ENCODE measurements around the gene TMOD1.
"Not testable (repeated sequence)": the region's sequence is repeated elsewhere in the genome, so short reads cannot be mapped to it uniquely, and the experiment has no call there.

TMOD1 gene

DNA sequence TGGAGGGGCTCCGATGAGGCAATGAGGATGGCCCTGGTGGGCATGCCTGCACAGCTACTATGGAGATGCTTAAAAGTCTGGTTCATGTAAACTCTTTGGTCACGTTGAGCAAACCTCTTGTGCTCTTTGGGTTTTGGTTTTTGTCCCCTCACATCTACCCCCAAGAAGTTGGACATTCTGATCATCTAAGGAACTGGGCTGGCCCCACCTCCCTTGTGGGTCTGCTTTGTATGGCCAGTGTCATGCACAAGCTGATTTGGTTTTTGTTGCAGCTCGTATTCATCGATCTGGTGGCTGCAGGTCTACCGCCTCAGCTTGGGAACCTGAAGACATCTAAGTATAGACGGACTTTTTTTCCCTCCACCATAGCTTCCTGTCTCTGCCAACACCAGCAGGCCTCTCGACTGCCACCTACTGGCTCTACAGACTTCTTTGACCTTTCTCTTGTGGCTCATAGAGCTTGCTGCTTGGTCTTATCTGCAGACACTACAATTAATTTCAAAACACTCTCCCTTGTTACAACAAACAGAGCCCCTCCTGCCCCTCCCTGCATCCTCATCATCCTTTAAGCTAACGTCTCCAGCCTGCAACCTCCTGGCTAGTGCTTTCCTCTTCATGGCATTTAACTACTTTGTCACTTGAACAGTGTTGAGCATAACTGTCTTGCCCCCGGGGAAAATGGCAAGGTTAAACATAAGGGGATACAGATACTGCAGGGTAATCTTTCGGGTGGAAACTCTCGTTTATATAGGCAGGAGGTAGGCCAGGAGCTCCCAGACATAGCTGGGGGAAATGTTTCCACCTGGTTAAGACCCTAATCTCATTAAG lies 97.2 kb downstream of the TMOD1 start:
- peak; percentile 82 for DNase-seq (ENCODE audit: low read depth)

DNA sequence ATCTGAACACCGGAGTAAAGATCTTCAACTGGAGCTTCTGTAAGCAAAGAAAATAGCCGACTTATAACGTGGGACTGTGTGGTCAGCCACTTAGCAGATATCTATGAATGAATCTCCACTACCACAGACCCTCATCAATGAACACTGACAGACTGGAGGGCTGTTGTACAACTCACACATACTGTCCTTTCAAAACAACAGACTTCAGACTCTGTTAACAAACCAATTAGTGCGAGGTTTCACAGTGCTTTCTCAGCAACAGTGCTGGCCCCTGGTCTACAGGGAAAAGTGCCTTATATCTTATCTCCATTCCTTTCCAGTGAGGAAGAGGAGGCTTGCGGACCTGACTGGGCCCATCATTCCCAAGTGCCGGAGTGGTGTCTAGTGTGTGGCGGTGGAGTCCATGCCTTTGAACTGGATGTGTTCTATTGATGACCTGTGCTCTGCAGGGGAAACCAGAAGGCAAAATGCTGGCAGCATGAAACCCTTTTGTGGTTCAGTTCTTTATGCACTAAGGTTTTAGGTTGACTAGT lies 97.9 kb downstream of the TMOD1 start:
- no peak for DNase-seq (ENCODE audit: low read depth)

DNA sequence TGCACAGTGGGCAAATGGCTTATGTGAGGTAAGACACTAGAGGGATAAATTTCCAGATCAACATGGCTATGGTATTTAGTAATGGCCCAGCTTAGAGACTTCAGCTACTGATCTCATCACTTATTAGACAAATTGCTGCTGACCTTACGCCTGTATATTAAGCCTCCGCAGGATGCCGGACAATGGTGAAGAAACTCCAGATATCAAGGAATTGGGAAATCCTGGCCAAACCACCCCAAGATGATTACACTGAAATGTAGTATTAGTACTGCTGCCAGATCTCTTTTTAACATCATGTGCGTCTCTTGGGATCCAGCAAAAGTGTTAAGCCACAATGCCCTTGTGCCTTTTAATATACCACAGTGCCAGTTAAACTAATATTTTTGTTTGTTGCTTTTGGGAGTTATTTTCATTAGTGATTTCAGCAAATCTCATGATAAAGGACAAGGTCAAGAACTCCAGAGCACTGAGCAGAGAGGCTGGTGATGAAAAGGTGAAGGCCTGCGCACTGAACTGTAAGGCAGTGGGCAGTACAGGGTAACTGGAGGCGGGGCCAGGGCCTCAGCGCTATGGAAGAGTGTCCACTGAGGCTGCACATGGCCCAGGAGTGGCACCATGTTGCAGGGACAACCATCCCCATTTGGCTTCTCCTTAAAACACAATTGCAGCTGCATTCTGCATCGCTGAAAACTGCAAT lies 99.2 kb downstream of the TMOD1 start:
- peak; percentile 52 for DNase-seq (ENCODE audit: low read depth)

DNA sequence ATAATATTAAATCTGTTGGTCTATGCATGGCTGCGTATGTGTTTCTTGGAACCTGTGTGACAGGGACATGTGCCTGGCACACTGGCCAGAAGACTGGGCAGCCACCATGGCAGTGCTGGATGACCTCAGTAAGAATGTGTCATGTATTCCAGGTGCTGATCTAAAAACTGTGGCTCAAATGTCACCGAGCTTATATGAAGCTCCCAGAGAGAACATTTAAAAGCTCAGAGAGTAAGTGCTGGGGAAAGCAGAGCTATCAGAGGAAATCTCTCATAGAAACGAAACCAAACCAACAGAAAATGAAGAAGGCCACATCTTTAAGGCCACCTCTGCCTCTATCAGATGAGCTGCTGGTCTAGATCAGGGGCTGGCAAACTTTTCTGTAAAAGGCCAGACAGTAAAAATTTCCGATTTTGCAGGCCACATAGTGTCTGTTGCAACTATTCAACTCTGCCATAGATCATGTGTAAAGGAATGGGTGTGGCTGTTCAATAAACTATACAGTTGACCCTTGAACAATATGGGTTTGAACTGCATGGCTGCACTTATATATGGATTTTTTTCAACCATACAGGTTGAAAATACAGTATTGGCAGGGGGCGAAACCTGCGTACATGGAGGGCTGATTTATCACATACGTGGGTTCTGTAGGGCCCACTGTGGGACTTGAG lies 99.9 kb downstream of the TMOD1 start:
- DNase-seq (ENCODE audit: low read depth), result no peak

DNA sequence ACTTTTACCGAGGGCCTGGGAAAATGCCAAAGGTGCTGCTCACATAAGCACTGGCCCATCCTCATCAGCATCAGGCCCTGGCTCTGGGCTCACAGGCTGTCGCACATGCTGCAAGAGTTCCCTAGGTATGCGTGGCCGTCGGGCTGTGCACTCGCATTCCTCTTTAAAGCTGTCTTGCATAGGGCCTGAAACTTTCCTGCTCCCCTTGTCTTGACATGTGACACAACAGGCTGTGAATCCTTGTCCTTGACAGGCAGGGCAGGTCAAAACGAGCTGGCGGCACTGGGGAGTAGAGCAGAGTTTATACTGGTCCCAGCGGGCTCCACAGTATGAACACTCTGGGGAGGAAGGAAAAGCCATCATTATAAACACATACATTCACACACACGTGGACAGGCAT lies 101.0 kb downstream of the TMOD1 start:
- no peak for DNase-seq (ENCODE audit: low read depth)

DNA sequence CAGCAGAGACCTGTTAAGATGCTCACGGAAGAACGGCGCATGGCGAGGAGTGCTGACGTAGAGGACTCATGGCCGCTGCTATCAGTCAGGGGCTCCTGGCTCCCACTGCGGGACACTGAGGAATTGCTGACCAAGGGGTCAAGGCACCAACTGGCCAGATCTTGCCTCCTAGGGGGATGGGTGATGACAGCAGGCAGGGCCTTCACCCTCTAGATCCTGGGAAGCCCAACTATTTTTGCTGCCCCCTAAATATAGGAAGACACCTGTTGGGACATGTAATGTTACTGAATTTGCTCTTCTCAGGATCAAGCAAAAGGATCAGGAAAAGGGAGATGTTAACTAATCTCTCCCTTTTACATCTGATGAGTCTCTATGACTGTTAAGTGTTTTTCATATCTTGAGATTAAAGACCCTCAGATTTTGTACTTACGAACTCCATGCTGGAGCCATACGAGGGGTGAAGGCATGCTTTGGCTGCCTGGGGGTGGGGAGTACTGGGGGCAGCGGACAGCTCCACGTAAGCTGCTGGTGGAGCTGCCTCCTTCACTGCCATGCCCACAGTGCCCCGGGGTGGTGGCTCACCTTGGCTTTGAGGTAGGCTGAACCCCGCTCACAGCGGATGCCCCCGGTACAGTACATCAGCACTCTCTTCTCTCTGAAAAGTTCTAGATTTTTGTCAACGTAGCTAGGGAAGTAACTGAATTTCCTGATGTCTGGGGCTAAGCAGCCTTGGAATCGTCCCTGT lies 103.6 kb downstream of the TMOD1 start:
- no peak for DNase-seq (ENCODE audit: low read depth)

DNA sequence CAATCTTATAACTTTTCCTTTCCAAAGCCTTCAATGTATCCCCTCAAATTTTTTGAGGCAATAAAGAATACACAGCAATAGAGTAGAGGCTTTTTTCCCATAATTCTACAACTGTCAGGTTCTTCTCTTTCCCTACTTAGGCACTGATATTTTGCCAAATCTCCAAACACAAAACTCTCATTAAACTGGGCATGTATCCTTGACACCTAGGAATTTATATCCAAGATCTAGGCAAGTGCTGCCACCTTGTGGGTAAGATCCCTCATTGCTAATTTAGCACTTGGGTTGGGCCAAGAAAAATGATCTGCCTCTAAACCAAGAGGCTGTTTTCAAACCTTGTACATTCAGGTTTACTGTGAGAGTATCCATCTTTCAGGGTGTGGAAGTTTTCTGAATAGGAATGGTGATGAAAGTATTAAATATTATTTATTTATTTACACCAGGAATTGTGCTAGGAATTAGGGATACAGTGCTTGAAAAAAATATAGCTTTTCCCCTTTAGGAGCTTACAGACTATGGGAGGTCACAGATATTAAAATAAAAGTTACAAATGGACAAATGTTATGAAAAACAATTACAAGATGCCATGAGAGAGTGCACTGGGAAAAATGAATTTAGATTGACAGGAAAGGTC lies 114.1 kb downstream of the TMOD1 start:
- DNase-seq (ENCODE audit: low read depth), result peak; percentile 51

DNA sequence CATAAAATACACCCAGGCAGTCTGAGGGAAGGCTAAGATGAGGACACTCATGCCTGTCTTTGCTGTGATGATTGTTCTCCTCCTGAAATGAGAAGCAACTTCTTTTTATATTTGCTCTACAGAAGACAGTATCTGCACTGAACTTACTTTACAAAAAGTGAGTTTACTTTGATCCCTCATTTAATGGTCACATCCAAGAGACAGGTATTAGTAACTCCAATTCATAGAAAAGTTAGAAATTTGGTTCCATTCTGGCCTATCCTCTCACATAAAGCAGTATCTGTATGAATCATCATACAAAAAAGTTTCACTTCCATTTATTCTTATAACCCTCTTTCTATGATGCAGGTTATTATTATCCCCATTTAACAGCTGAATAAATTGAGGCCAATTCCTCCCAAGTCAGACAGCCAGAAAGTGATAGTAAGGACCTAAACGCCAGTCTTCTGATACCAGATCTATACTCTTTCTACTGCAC lies 116.5 kb downstream of the TMOD1 start:
- no peak for DNase-seq (ENCODE audit: low read depth)

DNA sequence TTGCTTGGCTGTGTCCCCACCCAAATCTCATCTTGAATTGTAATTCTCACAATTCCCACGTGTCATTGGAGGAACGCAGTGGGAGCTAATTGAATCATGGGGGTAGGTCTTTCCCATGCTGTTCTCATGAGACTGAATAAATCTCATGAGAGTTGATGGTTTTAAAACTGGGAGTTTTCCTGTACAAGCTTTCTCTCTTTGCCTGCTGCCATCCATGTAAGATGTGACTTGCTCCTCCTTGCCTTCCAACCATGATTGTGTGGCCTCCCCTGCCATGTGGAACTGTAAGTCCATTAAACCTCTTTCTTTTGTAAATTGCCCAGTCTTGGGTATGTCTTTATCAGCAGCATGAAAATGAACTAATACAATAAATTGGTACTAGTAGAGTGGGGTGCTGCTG lies 118.6 kb downstream of the TMOD1 start:
- not testable (repeated sequence) for DNase-seq (ENCODE audit: low read depth)

DNA sequence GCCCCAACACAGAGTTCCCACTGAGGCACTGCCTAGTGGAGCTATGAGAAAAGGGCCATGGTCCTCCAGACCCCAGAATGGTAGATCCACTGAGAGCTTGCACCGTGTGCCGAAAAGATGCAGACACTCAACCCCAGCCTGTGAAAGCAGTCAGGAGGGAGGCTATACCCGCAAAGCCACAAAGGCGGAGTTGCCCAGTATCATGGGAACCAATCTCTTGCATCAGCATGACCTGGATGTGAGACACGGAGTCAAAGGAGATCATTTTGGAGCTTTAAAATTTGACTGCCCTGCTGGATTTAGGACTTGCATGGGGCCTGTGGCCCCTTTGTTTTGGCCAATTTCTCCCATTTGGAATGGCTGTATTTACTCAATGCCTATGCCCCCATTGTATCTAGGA lies 121.0 kb downstream of the TMOD1 start:
- DNase-seq (ENCODE audit: low read depth), result not testable (repeated sequence)

DNA sequence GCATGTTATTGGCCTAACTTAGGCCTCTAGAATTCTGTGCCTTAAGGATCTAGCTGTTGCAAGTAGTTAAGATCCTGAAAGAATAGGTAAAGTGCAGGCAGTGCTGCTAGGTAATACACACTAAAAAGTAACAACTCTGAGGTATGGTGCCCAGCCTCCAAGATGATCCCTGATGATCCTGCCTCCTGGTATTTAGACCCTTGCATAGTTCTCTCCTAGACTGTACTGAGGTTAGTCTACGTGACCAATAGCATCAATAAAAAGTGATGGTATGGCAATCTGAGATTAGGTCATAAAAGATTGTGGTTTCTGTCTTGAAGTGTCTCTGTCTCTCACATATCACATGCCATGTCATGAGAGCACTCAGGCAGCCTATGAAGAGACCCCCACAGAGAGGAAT lies 122.5 kb downstream of the TMOD1 start:
- DNase-seq (ENCODE audit: low read depth), result no peak

DNA sequence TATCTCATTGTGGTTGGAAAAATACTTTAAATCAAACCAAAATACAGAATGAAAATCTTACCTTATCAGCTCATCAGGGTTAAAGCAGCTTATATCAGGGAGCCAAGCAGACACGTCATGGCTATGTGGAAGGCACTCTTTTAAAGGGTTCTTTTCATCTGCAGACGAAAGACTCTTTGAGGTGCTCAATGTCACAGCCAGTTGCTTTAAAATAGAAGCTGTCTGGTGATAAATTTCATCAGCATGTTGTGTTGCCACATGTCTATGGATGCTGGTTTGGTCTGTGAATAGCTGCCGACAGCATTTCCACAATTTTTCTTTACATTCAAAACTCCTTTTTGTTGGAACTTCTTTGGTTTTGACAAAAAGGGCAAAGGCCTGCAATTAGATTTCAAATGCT lies 124.2 kb downstream of the TMOD1 start:
- no peak for DNase-seq (ENCODE audit: low read depth)

DNA sequence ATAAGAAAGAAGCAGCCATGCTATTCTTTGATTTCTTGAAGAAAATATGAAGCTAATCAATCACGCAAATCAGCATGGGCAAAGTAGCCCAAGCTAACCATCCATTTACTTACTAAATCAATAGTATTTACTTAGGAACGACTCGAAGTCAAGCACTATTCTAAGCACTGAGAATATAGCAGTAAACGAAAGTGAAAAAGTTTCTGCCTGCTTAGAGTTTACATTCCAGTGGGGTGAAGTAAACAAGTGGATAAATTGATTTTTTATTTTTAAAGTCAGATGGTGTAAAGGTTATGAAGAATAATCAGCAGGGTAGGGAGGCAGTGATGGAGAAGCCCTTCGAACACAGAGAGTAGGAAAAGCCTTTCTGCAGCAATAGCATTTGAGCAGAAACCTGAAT lies 126.2 kb downstream of the TMOD1 start:
- DNase-seq (ENCODE audit: low read depth), result no peak

DNA sequence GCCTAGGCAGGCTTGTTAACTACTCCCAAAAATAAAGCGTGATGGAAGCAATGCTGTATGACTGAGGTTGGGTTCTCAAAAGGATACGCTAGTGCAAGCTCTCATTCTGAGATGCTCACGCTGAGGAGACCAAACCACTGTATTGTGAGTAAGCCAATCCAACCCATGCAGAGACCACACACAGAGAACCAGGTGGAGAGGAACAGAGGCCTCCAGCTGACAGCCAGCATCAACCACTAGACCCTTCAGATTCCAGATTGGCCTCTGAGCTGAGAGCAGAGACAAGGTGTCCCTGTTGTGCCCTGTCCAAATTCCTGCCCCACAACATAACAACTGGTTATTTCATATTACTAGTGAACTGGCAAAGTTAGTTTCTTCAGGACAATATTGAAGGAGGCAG lies 127.2 kb downstream of the TMOD1 start:
- no peak for DNase-seq (ENCODE audit: low read depth)

DNA sequence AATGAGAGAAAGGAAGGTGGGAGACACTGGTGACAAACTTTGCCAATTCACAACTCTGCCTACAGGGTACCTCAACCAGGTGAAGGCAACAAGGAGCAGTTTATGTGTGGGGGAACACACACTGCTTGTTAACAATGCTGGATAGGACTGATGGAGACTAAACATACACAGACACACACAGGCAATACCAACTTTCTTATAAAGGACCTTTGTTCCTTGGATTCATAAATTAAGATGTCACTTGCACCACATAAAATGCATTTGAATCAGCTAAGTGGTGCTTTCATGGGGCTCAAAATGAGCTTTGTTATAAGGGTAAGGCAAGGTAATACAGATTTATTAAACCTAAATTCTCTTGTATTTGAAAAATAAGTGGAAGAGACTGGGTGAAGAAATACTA lies 127.7 kb downstream of the TMOD1 start:
- no peak for DNase-seq (ENCODE audit: low read depth)

DNA sequence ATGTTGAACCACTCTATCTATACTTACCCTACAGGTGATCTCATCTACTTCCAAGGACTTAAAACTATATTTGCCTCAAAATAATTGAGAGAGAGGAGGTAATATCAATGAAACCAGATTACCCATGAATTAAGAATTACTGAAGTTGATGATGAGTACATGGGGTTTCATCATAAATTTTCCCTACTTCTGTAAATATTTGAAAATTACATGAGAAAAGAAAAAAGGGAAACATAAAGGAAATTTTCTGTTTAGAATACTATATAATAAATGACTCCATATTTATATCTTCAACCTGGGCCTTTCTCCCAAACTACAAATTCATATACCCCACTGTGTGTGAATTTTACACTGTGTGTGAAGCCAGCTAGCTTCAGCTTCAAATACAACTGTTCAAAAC lies 129.1 kb downstream of the TMOD1 start:
- DNase-seq (ENCODE audit: low read depth), result no peak

DNA sequence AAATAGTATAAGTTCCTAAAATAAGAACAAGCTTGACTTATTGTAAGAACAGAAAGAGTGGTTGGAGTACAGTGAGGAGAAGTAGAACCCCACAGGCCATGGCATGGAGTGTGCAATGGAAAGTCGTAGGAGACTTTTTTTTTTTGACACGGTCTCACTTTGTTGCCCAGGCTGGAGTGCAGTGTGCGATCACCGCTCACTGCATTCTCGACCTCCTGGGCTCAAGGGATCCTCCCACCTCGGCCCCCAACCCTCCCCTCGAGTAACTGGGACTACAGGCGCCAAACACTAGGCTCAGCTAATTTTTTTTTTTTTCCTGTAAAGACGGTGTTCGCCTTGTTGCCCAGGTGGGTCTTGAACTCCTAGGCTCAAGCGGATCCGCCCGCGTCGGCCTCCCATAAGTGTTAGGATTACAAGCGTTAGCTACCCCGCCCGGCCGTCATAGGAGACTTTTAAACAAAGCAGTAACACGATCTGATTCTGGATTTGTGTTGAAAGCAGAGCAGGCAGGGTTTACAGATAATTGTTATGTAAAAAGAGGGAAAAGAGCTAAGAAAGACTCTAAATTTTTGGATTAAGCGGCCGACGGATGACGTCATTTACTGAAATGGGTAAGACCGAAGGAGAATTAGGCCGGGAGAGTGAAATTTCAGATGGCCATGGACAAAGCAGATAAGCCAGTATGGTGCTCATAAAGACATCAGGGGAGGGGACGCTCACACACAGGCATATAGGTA lies 130.9 kb downstream of the TMOD1 start:
- DNase-seq (ENCODE audit: low read depth), result peak; percentile 82

DNA sequence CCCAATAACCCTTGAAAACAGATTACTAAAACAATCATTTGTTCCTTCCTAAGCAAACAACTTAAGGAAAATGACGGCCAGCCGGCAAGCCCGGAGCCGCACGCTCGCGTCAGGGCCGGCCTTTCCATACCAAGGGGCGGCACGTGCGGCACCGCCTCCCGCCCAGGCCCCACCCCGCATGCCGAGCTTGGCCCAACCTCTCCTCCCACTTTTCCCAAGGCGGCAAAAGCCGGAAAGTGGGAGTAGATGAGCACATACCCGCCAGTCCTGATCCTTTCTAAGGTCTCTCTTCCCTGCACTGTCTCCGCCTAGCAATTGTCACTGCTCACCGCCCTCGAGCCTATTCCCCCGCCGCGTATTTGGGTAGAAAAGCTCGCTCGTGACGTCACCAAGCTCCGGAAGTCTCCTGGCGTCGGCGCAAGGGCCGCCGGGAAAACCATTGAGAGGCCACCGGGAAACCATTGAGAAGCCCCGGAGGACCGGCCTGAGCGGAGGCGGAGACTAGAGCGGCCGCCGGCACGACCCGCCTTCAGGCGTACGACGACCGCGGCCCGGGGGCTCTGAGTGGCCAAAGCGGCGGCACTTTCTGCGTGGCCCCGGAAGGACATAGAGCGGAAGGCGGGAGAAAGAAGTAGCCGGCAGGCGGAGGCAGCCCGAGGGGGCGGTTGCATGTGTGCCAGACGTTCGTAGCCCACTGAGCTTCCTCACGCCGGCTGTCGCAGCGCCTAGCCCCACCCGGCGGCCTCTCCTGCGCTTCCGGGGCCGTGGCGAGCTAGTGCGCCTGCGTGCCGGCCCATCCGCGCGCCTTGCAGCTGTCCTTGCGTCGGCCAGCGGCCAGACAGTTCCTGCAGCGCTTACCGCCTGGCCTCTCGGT lies 131.8 kb downstream of the TMOD1 start, which contains the start of the genes NCBP1 and TSTD2:
Gene NCBP1 (plus strand): TSS at position 837 of the 874 bp plus-strand sequence. CDS start 61 bp downstream, outside the sequence.
Gene TSTD2 (minus strand): TSS at position 384 of the 874 bp plus-strand sequence. CDS start 5,806 bp downstream, outside the sequence.
- peak; percentile 97 for DNase-seq (ENCODE audit: low read depth)

DNA sequence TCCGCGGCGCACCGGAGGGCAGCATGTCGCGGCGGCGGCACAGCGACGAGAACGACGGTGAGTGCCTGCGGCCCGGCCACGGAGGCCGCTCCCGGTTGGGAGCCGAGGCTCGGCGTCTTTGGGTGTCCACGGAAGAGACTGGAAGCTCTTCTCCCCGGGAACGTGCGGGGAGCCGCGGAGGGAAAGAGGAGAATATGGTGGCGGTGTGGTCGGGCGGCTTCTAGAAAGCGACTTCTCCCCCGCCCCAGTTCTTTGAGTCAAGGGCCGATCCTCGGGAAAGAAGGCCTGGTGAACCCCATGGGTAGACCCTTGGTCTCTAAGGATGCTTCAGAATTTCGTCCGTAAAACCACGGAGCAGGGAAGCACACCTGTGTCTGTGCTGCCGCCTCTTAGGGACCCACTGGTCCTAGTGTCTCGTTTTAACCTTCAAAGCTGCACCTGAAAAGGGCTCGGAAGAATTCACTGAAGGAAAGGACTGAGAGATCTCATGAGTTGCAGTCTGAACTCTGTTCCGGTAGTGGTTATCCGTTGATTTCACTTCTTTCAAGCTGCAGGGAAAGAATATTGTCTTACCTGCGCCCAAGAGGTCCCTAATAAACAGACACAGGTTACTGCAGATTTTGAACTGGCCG lies 132.5 kb downstream of the TMOD1 start:
- DNase-seq (ENCODE audit: low read depth), result no peak

Data from amniotic epithelial cell (primary cell).